Cardiac muscle cell (in vitro differentiated cells and primary cell): ENCODE results near the gene CEACAM19. TPM values are rescaled to one million over a fixed set of nuclear protein-coding genes. Genes with fewer than 3 reads are reported as not detected.

Experiments
- DNase-seq, 2 donors: peaks; one replicate each; pipeline versions ENCODE4 v3.0.0 to v3.0.0-alpha.2; 2010 to 2017; ENCODE audit warnings: low read depth in 1 of 2, low spot score in 1 of 2
- H3K27ac ChIP-seq: fragments of 200-600 bp; sonication (generic); 2 replicates; pipeline ENCODE4 v1.5.1; 2016
- H3K27me3 ChIP-seq: fragments of 200-600 bp; sonication (generic); 2 replicates; pipeline ENCODE4 v1.6.0; 2016; ENCODE audit warnings: control low read depth
- H3K36me3 ChIP-seq: fragments of 200-600 bp; sonication (generic); 2 replicates; pipeline ENCODE4 v1.5.1; 2016; ENCODE audit warnings: control low read depth
- H3K4me1 ChIP-seq: fragments of 200-600 bp; sonication (generic); 2 replicates; pipeline ENCODE4 v1.8.1; 2017; ENCODE audit warnings: low read depth, mild to moderate bottlenecking, mixed run types
- H3K4me3 ChIP-seq: fragments of 200-600 bp; sonication (generic); 2 replicates; pipeline ENCODE4 v1.5.1; 2016; ENCODE audit warnings: mild to moderate bottlenecking
- H3K9me3 ChIP-seq: fragments of 200-600 bp; sonication (generic); 2 replicates; pipeline ENCODE4 v1.5.1; 2017; ENCODE audit warnings: low read depth, mild to moderate bottlenecking, control low read depth
- polyA plus RNA-seq: library from polyadenylated mRNA; unstranded; fragments of >200 nt; fragmentation: Nextera tagmentation; extraction: Ambion mirVana; gene quantifications from 2 replicates; pipeline ENCODE4 v1.2.1, GENCODE V29; 2016
- total RNA-seq: library from RNA; depleted of rRNA; stranded (reverse); fragments of >200 nt; gene quantifications from 2 replicates; pipeline ENCODE4 v1.2.3, GENCODE V29; 2016
- TF ChIP-seq, protein P1 (sequence below): IDR thresholded peaks from 2 replicates; pipeline ENCODE4 v1.5.1; 2012; ENCODE audit warnings: low read depth, mild to moderate bottlenecking, low read length

CEACAM19 gene
- total and polyA plus RNA-seq, 2 experiments from 2014 or later: 4.3 to 8.4 TPM

GRCh38 chr19:44636439-44637389 is 34.6 kb upstream of the CEACAM19 start:
- H3K4me3 ChIP-seq: no peak overlapping the region
- H3K27me3 ChIP-seq: no peaks in the 10 kb centered on the region
- no peaks in the 10 kb centered on the region for H3K9me3 ChIP-seq
- DNase-seq: no peak
- H3K36me3 ChIP-seq: no peaks in the 10 kb centered on the region
- TF ChIP-seq, protein P1, sequence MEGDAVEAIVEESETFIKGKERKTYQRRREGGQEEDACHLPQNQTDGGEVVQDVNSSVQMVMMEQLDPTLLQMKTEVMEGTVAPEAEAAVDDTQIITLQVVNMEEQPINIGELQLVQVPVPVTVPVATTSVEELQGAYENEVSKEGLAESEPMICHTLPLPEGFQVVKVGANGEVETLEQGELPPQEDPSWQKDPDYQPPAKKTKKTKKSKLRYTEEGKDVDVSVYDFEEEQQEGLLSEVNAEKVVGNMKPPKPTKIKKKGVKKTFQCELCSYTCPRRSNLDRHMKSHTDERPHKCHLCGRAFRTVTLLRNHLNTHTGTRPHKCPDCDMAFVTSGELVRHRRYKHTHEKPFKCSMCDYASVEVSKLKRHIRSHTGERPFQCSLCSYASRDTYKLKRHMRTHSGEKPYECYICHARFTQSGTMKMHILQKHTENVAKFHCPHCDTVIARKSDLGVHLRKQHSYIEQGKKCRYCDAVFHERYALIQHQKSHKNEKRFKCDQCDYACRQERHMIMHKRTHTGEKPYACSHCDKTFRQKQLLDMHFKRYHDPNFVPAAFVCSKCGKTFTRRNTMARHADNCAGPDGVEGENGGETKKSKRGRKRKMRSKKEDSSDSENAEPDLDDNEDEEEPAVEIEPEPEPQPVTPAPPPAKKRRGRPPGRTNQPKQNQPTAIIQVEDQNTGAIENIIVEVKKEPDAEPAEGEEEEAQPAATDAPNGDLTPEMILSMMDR: no peak
- peaks cover 8% of the 10 kb centered on the region for H3K4me1 ChIP-seq
- H3K27ac ChIP-seq: no peak overlapping the region

GRCh38 chr19:44637390-44637764 is 33.9 kb upstream of the CEACAM19 start:
- Histone ChIP-seq H3K36me3 (no peaks in the 10 kb centered on the region), H3K27ac (no peak overlapping the region), H3K4me3 (no peak overlapping the region), H3K4me1 (peaks cover 8% of the 10 kb centered on the region), H3K27me3 (no peaks in the 10 kb centered on the region), H3K9me3 (no peaks in the 10 kb centered on the region)
- TF ChIP-seq, protein P1: no peak
- no peak for DNase-seq

GRCh38 chr19:44640518-44640917 is 30.8 kb upstream of the CEACAM19 start:
- TF ChIP-seq, protein P1: no peak
- no peaks in the 10 kb centered on the region for H3K9me3 ChIP-seq
- no peaks in the 10 kb centered on the region for H3K27me3 ChIP-seq
- H3K27ac ChIP-seq: no peak overlapping the region
- H3K4me1 ChIP-seq: no peaks in the 10 kb centered on the region
- H3K4me3 ChIP-seq: no peak overlapping the region
- H3K36me3 ChIP-seq: no peaks in the 10 kb centered on the region
- DNase-seq: peak in 1 of 2 donors; percentile 73

- Histone ChIP-seq H3K4me3 (no peak overlapping the region), H3K27ac (no peak overlapping the region), H3K9me3 (no peaks in the 10 kb centered on the region), H3K27me3 (no peaks in the 10 kb centered on the region), H3K36me3 (no peaks in the 10 kb centered on the region), H3K4me1 (no peaks in the 10 kb centered on the region)
- TF ChIP-seq, protein P1: no peak
- no peak for DNase-seq
Observed at GRCh38 chr19:44641501-44642265, 29.6 kb upstream of the CEACAM19 start.

DNA sequence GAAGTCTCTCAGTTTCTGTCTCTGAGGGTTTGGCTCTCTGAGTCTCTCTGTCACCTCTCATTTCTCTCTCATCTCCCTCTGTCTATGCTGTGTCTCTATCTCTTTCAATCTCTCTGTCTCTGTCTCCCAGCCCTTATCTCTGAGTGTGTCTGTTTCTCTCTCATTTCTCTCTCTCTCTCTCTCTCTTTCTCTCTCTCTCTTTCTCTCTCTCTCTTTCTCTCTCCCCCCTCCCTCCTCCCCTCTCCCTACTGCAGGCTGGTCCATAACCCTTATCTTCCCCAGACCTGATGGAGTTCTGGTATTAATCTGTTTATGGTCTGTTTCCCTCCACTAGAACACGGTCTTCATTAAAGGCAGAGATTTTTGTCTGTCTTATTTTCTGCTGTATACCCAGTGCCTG is 28.9 kb upstream of the CEACAM19 start:
- Histone ChIP-seq H3K4me3 (no peak overlapping the region), H3K9me3 (no peaks in the 10 kb centered on the region), H3K36me3 (no peaks in the 10 kb centered on the region), H3K27me3 (no peaks in the 10 kb centered on the region), H3K27ac (no peak overlapping the region), H3K4me1 (no peaks in the 10 kb centered on the region)
- DNase-seq: no peak
- TF ChIP-seq, protein P1: no peak
